Sigmoid colon (tissue), 7 donors: ENCODE measurements around the gene IGF2R. TPM values are rescaled to one million over a fixed set of nuclear protein-coding genes. Genes with fewer than 3 reads are reported as not detected.

Experiments used
- DNase-seq: peaks from one replicate; pipeline ENCODE4 v3.0.0-alpha.2; 2019
- H3K27ac ChIP-seq, 4 donors: fragments of 200-600 bp; sonication (generic); one replicate each; pipeline ENCODE4 v1.5.1; 2016 to 2019; ENCODE audit warnings: mild to moderate bottlenecking in 1 of 4
- H3K27me3 ChIP-seq, 3 donors: fragments of 200-600 bp; sonication (generic); one replicate each; pipeline ENCODE4 v1.5.1; 2019; ENCODE audit warnings: mild to moderate bottlenecking in 1 of 3
- H3K36me3 ChIP-seq, 4 donors: fragments of 200-600 bp; sonication (generic); one replicate each; pipeline ENCODE4 v1.5.1; 2016 to 2019
- H3K4me1 ChIP-seq, 4 donors: fragments of 200-600 bp; sonication (generic); one replicate each; pipeline ENCODE4 v1.5.1; 2017 to 2019
- H3K4me3 ChIP-seq, 4 donors: fragments of 200-600 bp; sonication (generic); one replicate each; pipeline ENCODE4 v1.5.1; 2017 to 2019; ENCODE audit warnings: mild to moderate bottlenecking in 2 of 4, moderate library complexity in 1 of 4
- H3K9me3 ChIP-seq, 4 donors: fragments of 200-600 bp in 3 of 4; sonication (generic) in 3 of 4; one replicate each; pipeline versions ENCODE4 v1.5.1 to v1.6.1; 2013 to 2019
- EP300 ChIP-seq, 4 donors: sonication (generic); formaldehyde crosslinking; IDR thresholded peaks; one replicate each; pipeline ENCODE4 v1.6.1; 2017; ENCODE audit warnings: antibody characterized with exemption in 4 of 4
- POLR2A ChIP-seq, 2 donors: fragments of 450-650 bp; IDR thresholded peaks; one replicate each; pipeline ENCODE4 v1.6.1; 2016; ENCODE audit warnings: antibody characterized with exemption in 2 of 2, mild to moderate bottlenecking in 2 of 2, moderate library complexity in 2 of 2
- POLR2AphosphoS5 ChIP-seq, 4 donors: sonication (generic); formaldehyde crosslinking; IDR thresholded peaks; one replicate each; pipeline ENCODE4 v1.6.1; 2017; ENCODE audit warnings: antibody characterized with exemption in 4 of 4
- WGBS, 2 donors: extraction: QIAGEN DNeasy Blood & Tissue Kit; methylation state at CpG; one replicate each; pipeline ENCODE4 v1.1.7; 2013; 5-methylcytosine and 5-hydroxymethylcytosine counted together
- intact Hi-C: fragments of 100-400 bp; cut with DNase I; formaldehyde crosslinking; loops from one replicate; pipeline ENCODE4 v1.15.1; 2023
- polyA plus RNA-seq, 3 donors: library from polyadenylated mRNA; stranded (reverse); fragments of 200-250 nt; gene quantifications; one replicate each; pipeline ENCODE4 v1.2.3, GENCODE V29; 2013
- total RNA-seq, 4 donors: library from RNA; depleted of rRNA; stranded (reverse); fragments of >200 nt; gene quantifications; one replicate each; pipeline ENCODE4 v1.1.0, GENCODE V29; 2016
- TF ChIP-seq, protein P1 (sequence below), 4 experiments: fragments of 450-650 bp in 3 of 4; fragments of 200-600 bp in 1 of 4; IDR thresholded peaks; one replicate each; pipeline ENCODE4 v1.5.1; 2016 to 2019; ENCODE audit warnings: antibody characterized with exemption in 4 of 4, mild to moderate bottlenecking in 3 of 4, moderate library complexity in 2 of 4
- donor health status: healthy with polysubstance abuse.
- donor health status: Bipolar disorder and iron deficiency.
- donor health status: healthy.

The IGF2R gene
- total and polyA plus RNA-seq, 7 donors = 3.6 to 80.9 (median 41.3) TPM

DNA sequence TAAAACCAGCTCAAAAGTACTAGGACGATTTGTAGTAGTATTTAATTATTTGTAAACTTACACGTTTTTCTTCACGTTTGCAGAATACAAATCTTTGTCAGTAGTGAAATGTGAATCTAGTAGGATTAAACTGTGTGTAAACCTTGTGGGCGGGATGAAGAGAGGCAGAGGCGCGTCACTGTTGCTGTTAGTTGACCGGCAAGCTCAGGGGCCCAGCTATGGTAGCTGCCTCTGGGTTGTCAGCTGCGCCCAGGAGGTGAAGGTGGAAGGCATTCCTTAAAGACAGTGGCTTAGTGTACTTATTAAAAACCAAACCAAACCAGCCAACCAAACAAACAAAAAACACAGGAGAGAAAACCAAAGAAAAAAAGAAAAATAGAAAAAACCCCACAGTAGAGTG lies 69.6 kb downstream of the IGF2R start:
- no peaks in the 10 kb centered on the region for H3K9me3 ChIP-seq
- no peaks in the 10 kb centered on the region for H3K27me3 ChIP-seq
- intact Hi-C loops = no loop called here
- peaks cover 0 to 10% (median 4%) of the 10 kb centered on the region in 4 donors for H3K4me1 ChIP-seq
- H3K36me3 ChIP-seq = peaks cover 0 to 77% (median 38%) of the 10 kb centered on the region in 4 donors
- TF ChIP-seq, protein P1, sequence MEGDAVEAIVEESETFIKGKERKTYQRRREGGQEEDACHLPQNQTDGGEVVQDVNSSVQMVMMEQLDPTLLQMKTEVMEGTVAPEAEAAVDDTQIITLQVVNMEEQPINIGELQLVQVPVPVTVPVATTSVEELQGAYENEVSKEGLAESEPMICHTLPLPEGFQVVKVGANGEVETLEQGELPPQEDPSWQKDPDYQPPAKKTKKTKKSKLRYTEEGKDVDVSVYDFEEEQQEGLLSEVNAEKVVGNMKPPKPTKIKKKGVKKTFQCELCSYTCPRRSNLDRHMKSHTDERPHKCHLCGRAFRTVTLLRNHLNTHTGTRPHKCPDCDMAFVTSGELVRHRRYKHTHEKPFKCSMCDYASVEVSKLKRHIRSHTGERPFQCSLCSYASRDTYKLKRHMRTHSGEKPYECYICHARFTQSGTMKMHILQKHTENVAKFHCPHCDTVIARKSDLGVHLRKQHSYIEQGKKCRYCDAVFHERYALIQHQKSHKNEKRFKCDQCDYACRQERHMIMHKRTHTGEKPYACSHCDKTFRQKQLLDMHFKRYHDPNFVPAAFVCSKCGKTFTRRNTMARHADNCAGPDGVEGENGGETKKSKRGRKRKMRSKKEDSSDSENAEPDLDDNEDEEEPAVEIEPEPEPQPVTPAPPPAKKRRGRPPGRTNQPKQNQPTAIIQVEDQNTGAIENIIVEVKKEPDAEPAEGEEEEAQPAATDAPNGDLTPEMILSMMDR (IDR thresholded peaks at IDR 0.05) = no peak
- TF ChIP-seq POLR2AphosphoS5 (IDR thresholded peaks at IDR 0.05) (no peak), EP300 (IDR thresholded peaks at IDR 0.05) (no peak), POLR2A (IDR thresholded peaks at IDR 0.05) (no peak)
- DNase-seq = no peak
- H3K27ac ChIP-seq = no peak overlapping the region
- H3K4me3 ChIP-seq = no peak overlapping the region
- WGBS, 2 donors = 92 to 95% methylated on average over 8 of the region's 8 CpGs

DNA sequence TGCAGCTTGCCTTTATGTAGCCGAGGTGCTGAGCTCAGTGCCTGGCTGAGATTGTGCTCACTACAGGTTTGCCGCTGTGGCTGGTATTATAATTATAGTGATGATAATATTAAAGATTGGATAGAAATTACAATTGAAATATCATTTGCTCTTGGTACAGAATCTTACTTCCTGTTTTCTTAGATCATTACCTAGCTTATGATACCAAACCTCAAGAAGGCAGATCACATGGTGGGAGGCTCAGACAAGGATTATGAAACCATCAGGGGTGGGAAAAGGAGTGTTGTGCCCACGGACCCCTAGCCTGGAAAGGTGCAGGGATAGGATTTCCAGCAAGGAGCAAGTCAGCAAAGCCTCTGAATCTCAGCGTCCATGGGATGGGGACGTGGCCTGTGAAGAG lies 70.6 kb downstream of the IGF2R start:
- H3K4me3 ChIP-seq = no peak overlapping the region
- WGBS, 2 donors = 90 to 92% methylated on average over 5 of the region's 5 CpGs
- TF ChIP-seq POLR2A (IDR thresholded peaks at IDR 0.05) = no peak
- TF ChIP-seq POLR2AphosphoS5 (IDR thresholded peaks at IDR 0.05) = no peak
- TF ChIP-seq EP300 (IDR thresholded peaks at IDR 0.05) = no peak
- TF ChIP-seq, protein P1 (IDR thresholded peaks at IDR 0.05) = no peak
- H3K27ac ChIP-seq = no peak overlapping the region
- no peaks in the 10 kb centered on the region for H3K27me3 ChIP-seq
- peaks cover 3 to 77% (median 37%) of the 10 kb centered on the region in 4 donors for H3K36me3 ChIP-seq
- peaks cover 0 to 10% (median 4%) of the 10 kb centered on the region in 4 donors for H3K4me1 ChIP-seq
- no peaks in the 10 kb centered on the region for H3K9me3 ChIP-seq
- intact Hi-C loops = no loop called here
- DNase-seq = no peak

DNA sequence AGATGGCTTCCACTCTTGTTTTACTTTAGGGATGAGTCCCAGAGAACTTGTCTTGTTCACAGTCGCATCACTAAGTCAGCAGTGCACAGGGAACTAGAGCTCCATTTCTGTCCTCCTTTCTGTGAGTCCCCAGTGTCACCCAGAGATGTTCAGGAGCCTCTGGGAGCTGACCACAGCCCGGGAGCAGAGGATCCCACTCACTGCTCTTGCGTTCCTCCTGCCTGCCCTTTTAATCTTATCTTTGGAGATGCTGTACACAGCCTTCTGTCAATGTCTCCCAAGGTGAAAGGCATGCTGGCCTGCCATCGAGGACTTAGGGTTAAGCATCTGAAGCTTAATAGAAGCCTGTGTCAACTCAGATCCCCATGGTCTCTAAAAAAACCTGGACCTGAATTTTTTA lies 71.2 kb downstream of the IGF2R start:
- WGBS, 2 donors = 95 to 96% methylated on average over 4 of the region's 4 CpGs
- intact Hi-C loops = no loop called here
- H3K4me1 ChIP-seq = peaks cover 0 to 10% (median 4%) of the 10 kb centered on the region in 4 donors

DNA sequence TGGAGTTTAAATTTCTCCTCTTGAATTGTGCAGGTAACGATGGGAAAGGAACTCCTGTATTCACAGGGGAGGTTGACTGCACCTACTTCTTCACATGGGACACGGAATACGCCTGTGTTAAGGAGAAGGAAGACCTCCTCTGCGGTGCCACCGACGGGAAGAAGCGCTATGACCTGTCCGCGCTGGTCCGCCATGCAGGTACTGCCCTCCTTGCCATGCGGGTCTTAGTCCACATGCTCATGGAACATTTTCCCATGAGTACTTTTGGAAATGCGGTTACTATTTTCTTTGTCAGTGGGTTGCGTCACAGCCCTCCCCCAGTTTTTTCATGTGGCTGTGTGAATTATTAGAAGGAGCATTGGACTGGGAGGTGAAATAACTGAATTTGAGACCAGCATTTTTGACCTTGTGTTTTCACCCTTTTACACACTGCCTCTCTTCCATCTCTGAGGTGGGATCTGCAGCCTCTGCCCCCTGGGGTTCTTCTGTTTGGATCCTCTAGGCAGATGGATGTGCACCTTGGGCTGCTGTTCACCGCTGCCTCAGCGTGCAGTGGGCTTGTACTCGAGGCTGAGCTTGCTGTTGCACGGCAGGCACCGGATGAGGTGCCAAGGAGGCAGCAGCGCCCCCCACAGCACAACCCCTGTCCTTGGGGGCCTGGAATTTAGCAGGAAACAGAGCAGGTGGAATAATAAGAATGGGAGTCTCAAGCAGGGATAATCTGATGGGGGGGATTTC lies 71.8 kb downstream of the IGF2R start:
- Histone ChIP-seq H3K27me3 (no peaks in the 10 kb centered on the region), H3K4me3 (no peak overlapping the region), H3K9me3 (no peaks in the 10 kb centered on the region), H3K4me1 (peaks cover 0 to 10% (median 4%) of the 10 kb centered on the region in 4 donors), H3K36me3 (peaks cover 3 to 77% (median 29%) of the 10 kb centered on the region in 4 donors), H3K27ac (no peak overlapping the region)
- DNase-seq = no peak
- intact Hi-C loops = no loop called here
- WGBS, 2 donors = 96 to 97% methylated on average over 19 of the region's 19 CpGs
- TF ChIP-seq, protein P1 (IDR thresholded peaks at IDR 0.05) = no peak
- TF ChIP-seq POLR2AphosphoS5 (IDR thresholded peaks at IDR 0.05) (no peak), POLR2A (IDR thresholded peaks at IDR 0.05) (no peak), EP300 (IDR thresholded peaks at IDR 0.05) (no peak)

More for the DNA sequence above, 71.2 kb downstream of the IGF2R start:
- no peaks in the 10 kb centered on the region for H3K9me3 ChIP-seq
- H3K27me3 ChIP-seq = no peaks in the 10 kb centered on the region
- TF ChIP-seq POLR2AphosphoS5 (IDR thresholded peaks at IDR 0.05) (no peak), POLR2A (IDR thresholded peaks at IDR 0.05) (no peak), EP300 (IDR thresholded peaks at IDR 0.05) (no peak)
- TF ChIP-seq, protein P1 (IDR thresholded peaks at IDR 0.05) = no peak
- H3K36me3 ChIP-seq = peaks cover 3 to 77% (median 34%) of the 10 kb centered on the region in 4 donors
- H3K27ac ChIP-seq = no peak overlapping the region
- no peak overlapping the region for H3K4me3 ChIP-seq
- DNase-seq = no peak
